ENCODE data around the gene SYNPO. TPM values are rescaled to one million over a fixed set of nuclear protein-coding genes. Genes with fewer than 3 reads are reported as not detected.
A peak's percentile ranks its signal among the peaks of the same experiment; 100 is the strongest.

SYNPO gene
- total and polyA plus RNA-seq, 7 donors: 136 to 855 (median 628) TPM

DNA sequence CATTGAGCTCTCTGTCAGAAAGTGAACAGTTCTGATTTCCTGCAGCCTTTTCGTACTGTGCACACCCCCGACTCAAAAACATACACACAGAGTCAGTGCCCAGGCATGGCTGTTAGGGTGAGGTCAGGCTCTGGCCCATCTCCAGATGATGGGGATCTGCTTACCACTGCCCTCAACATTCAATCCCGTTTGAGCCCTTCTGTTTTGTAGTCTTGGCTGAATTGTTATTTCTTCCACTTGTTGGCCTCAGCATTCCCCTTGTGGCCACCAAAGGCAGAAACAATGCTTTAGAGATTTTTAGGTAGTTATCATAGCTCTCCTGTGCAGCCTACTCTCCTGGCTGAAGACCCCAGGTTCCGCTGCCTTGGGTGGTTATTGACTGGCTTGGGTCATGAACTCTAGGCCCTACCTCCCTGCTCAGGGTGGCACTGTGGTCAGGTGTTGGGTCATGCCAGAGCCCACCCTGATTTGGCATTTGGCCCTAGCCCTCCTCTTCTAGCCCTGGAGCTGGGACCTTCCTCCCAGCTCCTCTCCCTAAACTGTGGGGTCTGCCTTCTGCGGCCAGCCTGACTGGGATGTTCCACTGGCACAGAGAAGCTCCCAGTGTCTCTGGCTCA lies 12.8 kb downstream of the SYNPO start:
- Histone ChIP-seq H3K27ac (peak overlapping the region; percentile 65), H3K36me3 (ENCODE audit: insufficient read depth in 1 of 2, low read depth in 1 of 2) (peaks cover 0 to 27% of the 10 kb centered on the region in 2 donors)
- no peak for DNase-seq

DNA sequence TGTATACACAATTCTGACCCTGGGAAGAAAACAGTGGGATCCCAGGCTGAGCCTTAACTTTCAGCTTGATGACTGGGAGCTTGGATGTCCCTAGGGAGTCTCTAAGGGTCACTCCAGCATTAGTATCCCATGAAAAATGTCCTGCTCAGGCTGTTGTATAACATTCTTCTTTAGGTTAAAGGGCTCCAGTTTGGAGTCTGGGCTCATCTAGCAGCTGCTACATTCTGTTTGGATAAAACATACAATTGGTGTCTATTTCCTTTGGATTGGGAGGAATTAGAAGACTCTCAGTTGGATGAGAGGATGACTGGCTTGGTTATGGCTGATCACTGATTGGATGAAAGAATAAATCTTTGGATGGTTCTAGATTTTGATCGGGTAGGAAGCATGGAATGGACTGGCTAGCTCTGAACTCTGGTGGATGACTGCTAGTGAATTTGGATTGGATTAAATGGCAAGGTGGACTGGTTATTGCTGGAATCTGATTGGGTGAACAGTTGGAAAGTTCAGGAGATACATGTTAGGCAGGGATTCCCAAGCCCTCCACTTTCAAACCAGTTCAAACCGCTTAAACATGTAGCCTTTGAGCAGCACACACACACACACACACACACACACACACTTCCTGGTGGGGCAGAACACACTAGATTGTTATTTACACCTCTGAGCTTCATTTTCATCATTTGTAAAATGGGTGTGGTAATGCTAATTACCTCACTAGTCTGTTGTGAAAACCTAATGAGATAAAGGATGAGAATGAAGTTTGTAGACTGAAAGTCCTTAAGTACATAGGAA lies 13.5 kb downstream of the SYNPO start:
- intact Hi-C loops (cut with DNase I): loop anchor here (5.0 to 10.0 kb wide), 2 partner anchors 67 to 199 kb away; no protein-coding TSS in a partner anchor
- Histone ChIP-seq H3K27ac (peak overlapping the region; percentile 65), H3K9me3 (no peaks in the 10 kb centered on the region), H3K4me1 (peaks cover 72% of the 10 kb centered on the region), H3K27me3 (ENCODE audit: insufficient read depth in 3 of 3, low read length in 2 of 3) (no peaks in the 10 kb centered on the region), H3K4me3 (no peak overlapping the region), H3K36me3 (ENCODE audit: insufficient read depth in 1 of 2, low read depth in 1 of 2) (peaks cover 0 to 20% of the 10 kb centered on the region in 2 donors)
- TF ChIP-seq, protein P1, sequence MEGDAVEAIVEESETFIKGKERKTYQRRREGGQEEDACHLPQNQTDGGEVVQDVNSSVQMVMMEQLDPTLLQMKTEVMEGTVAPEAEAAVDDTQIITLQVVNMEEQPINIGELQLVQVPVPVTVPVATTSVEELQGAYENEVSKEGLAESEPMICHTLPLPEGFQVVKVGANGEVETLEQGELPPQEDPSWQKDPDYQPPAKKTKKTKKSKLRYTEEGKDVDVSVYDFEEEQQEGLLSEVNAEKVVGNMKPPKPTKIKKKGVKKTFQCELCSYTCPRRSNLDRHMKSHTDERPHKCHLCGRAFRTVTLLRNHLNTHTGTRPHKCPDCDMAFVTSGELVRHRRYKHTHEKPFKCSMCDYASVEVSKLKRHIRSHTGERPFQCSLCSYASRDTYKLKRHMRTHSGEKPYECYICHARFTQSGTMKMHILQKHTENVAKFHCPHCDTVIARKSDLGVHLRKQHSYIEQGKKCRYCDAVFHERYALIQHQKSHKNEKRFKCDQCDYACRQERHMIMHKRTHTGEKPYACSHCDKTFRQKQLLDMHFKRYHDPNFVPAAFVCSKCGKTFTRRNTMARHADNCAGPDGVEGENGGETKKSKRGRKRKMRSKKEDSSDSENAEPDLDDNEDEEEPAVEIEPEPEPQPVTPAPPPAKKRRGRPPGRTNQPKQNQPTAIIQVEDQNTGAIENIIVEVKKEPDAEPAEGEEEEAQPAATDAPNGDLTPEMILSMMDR (IDR thresholded peaks at IDR 0.05): no peak
- ATAC-seq (no peak), DNase-seq (no peak)
- 54 to 63% (median 56%) methylated on average over 2 of the region's 2 CpGs for WGBS, 3 donors

More for the DNA sequence above, 12.8 kb downstream of the SYNPO start:
- ATAC-seq: no peak
- intact Hi-C loops (cut with DNase I): loop anchor here (5.0 to 10.0 kb wide), 2 partner anchors 66 to 198 kb away; no protein-coding TSS in a partner anchor
- TF ChIP-seq, protein P1 (IDR thresholded peaks at IDR 0.05): peak; percentile 6
- peaks cover 72% of the 10 kb centered on the region for H3K4me1 ChIP-seq
- no peaks in the 10 kb centered on the region for H3K27me3 ChIP-seq (ENCODE audit: insufficient read depth in 3 of 3, low read length in 2 of 3)
- no peaks in the 10 kb centered on the region for H3K9me3 ChIP-seq
- WGBS, 3 donors: 42 to 57% (median 47%) methylated on average over 5 of the region's 5 CpGs
- H3K4me3 ChIP-seq: no peak overlapping the region

DNA sequence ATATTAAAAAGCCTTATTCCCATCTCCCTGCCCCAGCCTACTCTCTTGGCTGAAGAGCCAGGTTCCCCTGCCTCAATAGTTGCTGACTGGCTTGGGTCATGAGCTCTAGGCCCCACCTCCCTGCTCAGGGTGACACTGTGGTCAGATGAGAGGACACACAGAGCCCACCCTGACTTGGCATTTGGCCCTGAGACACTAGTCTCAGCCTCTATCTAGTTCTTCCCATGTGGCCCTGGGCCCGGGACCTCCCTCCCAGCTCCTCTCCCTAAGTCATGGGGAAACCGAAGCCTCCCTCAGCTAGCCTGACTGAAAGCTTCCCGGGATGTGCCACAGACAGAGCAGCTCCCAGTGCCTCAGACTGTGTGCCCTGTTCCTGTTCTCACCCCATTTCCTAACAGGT lies 14.8 kb downstream of the SYNPO start:
- intact Hi-C loops (cut with DNase I): loop anchor here (5.0 to 10.0 kb wide), 2 partner anchors 93 to 200 kb away; no protein-coding TSS in a partner anchor
- Histone ChIP-seq H3K27ac (peak overlapping the region; percentile 95), H3K4me1 (peaks cover 74% of the 10 kb centered on the region), H3K36me3 (ENCODE audit: insufficient read depth in 1 of 2, low read depth in 1 of 2) (peaks cover 0 to 8% of the 10 kb centered on the region in 2 donors), H3K4me3 (no peak overlapping the region), H3K9me3 (no peaks in the 10 kb centered on the region), H3K27me3 (ENCODE audit: insufficient read depth in 3 of 3, low read length in 2 of 3) (no peaks in the 10 kb centered on the region)
- 73 to 88% (median 85%) methylated on average over 3 of the region's 3 CpGs for WGBS, 3 donors
- TF ChIP-seq, protein P1 (IDR thresholded peaks at IDR 0.05): no peak
- DNase-seq (no peak), ATAC-seq (no peak)

DNA sequence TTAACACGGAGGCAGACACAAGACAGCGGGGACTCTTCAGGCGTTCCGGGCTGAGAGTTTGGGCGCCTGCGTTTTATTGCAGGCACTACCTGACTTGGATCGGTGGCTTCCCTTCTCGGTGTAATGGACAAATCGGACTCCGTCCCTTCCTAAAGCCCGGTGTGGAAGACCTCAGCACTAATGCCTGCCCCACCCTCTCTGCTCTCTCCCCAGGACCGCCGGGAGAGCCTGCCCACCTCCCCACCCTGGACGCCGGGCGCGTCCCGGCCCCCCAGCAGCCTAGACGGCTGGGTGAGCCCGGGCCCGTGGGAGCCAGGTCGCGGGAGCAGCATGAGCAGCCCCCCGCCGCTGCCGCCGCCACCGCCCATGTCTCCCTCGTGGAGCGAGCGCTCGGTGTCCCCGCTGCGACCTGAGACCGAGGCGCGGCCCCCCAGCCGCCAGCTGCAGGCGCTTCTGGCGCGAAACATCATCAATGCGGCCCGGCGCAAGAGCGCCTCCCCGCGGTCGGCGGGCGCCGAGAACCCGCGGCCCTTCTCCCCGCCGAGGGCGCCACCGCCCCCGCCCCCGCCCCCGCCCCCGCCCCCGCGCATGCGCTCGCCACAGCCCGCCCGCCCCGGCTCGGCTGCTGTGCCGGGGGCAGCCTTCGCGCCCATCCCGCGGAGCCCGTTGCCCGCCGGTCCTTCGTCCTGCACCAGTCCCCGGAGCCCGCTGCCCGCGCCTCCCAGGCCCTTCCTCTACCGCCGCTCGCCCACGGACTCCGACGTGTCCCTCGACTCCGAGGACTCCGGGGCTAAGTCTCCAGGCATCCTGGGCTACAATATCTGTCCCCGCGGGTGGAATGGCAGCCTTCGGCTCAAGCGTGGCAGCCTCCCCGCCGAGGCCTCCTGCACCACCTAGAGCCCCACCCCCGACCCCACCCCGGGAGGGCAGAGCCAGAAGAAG lies 16.0 kb downstream of the SYNPO start:
- WGBS, 3 donors: 1 to 3% (median 2%) methylated on average over 44 to 96 of the region's 99 CpGs
- TF ChIP-seq, protein P1 (IDR thresholded peaks at IDR 0.05): peak; percentile 87
- ATAC-seq (peak; percentile 55 to 59 (median 56)), DNase-seq (peak; percentile 82 to 92)
- no peaks in the 10 kb centered on the region for H3K27me3 ChIP-seq (ENCODE audit: insufficient read depth in 3 of 3, low read length in 2 of 3)
- intact Hi-C loops (cut with DNase I): loop anchor here (1.0 to 10.0 kb wide), 4 partner anchors 67 to 202 kb away; no protein-coding TSS in a partner anchor
- no peaks in the 10 kb centered on the region for H3K36me3 ChIP-seq (ENCODE audit: insufficient read depth in 1 of 2, low read depth in 1 of 2)
- H3K4me1 ChIP-seq: peaks cover 64% of the 10 kb centered on the region
- H3K4me3 ChIP-seq: peak overlapping the region; percentile 74
- peak overlapping the region; percentile 95 for H3K27ac ChIP-seq
- H3K9me3 ChIP-seq: no peaks in the 10 kb centered on the region
